Common myeloid progenitor, CD34-positive (primary cell): ENCODE measurements around the gene STARD7.

ENCODE experiments used
- CTCF ChIA-PET: fragments of 350-600 bp; sonication (Branson Sonifier 250); formaldehyde crosslinking; loops from one replicate; lab custom pipeline; 2021; ENCODE audit warnings: antibody characterized with exemption; lab: Charles Lee
- POLR2A ChIA-PET: fragments of 350-600 bp; sonication (Branson Sonifier 250); formaldehyde crosslinking; loops from one replicate; lab custom pipeline; 2021; ENCODE audit warnings: antibody characterized with exemption; lab: Charles Lee
- DNase-seq, 3 donors: peaks; one replicate each; pipeline versions ENCODE4 v3.0.0 to v3.0.0-alpha.2; 2013
- H3K27ac ChIP-seq, 2 experiments: 1 replicate in 1 of 2; 2 replicates in 1 of 2; pipeline ENCODE4 v1.7.0; 2013; ENCODE audit warnings: inconsistent platforms in 2 of 2, low read length in 2 of 2, mild to moderate bottlenecking in 2 of 2, low read depth in 1 of 2, moderate library complexity in 1 of 2; ENCODE audit not compliant: severe bottlenecking in 2 of 2, insufficient read depth in 1 of 2, poor library complexity in 1 of 2
- H3K27me3 ChIP-seq, 5 experiments: replicated peaks in 2 of 5; 1 replicate in 3 of 5; 2 replicates in 2 of 5; pipeline versions ENCODE4 v1.6.1 to v1.7.0; 2013; ENCODE audit warnings: low read length in 4 of 5, mild to moderate bottlenecking in 2 of 5, moderate library complexity in 2 of 5, inconsistent platforms in 1 of 5; ENCODE audit not compliant: insufficient read depth in 5 of 5, control insufficient read depth in 4 of 5
- H3K36me3 ChIP-seq, 4 experiments: 1 replicate in 2 of 4; 2 replicates in 2 of 4; pipeline versions ENCODE4 v1.6.1 to v1.7.0; 2013; ENCODE audit warnings: low read length in 3 of 4, control low read depth in 1 of 4, mild to moderate bottlenecking in 1 of 4; ENCODE audit not compliant: control insufficient read depth in 4 of 4, insufficient read depth in 4 of 4
- H3K4me1 ChIP-seq, 4 experiments: 1 replicate in 3 of 4; 2 replicates in 1 of 4; pipeline versions ENCODE4 v1.6.1 to v1.7.1; 2013; ENCODE audit warnings: low read length in 3 of 4, mild to moderate bottlenecking in 3 of 4, control low read depth in 1 of 4, inconsistent platforms in 1 of 4, moderate library complexity in 1 of 4; ENCODE audit not compliant: control insufficient read depth in 4 of 4, insufficient read depth in 4 of 4; ENCODE audit errors: control extremely low read depth in 1 of 4
- H3K4me3 ChIP-seq, 7 experiments: 1 replicate in 4 of 7; 2 replicates in 3 of 7; pipeline versions ENCODE4 v1.5.1 to v1.7.0; 2013; ENCODE audit warnings: mild to moderate bottlenecking in 7 of 7, low read length in 6 of 7, moderate library complexity in 6 of 7, inconsistent platforms in 2 of 7, low read depth in 2 of 7, control low read depth in 1 of 7; ENCODE audit not compliant: insufficient read depth in 4 of 7, control insufficient read depth in 1 of 7; ENCODE audit errors: extremely low read depth in 1 of 7
- H3K9me3 ChIP-seq, 5 experiments: 1 replicate in 4 of 5; 2 replicates in 1 of 5; pipeline versions ENCODE4 v1.6.1 to v1.7.1; 2013; ENCODE audit warnings: low read length in 4 of 5, mild to moderate bottlenecking in 2 of 5, inconsistent platforms in 1 of 5, low read depth in 1 of 5, moderate library complexity in 1 of 5; ENCODE audit not compliant: control insufficient read depth in 4 of 5, insufficient read depth in 2 of 5; ENCODE audit errors: control extremely low read depth in 1 of 5
- WGBS: methylation state at CpG from one replicate; pipeline ENCODE4 v1.1.5; 2013; ENCODE audit not compliant: insufficient coverage; 5-methylcytosine and 5-hydroxymethylcytosine counted together

STARD7 gene

DNA sequence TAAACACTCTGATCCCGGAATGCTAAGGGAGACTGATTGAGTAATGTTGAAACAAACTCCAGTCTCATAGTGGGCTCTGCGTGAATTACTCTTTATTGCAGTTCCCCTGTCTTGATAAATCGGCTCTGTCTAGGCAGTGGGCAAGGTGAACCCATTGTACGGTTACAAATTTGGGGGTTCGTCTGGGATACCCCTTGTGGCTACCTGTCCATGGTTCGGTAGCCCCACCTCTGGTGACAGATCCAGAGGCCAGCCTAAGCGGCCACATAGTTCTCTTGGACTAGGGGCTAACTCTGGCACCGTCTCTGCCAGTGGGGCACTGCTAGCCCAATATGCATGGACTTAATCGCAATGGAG, 1.1 kb upstream of the STARD7 start:
- Histone ChIP-seq H3K9me3 (no peaks in the 10 kb centered on the region), H3K27ac (peak overlapping the region in 1 of 2 experiments; percentile 84), H3K4me3 (peak overlapping the region in 5 of 7 experiments; percentile 90 to 99 (median 93)), H3K36me3 (peaks cover 0 to 5% (median 1%) of the 10 kb centered on the region in 4 experiments), H3K27me3 (no peaks in the 10 kb centered on the region), H3K4me1 (peaks cover 22 to 41% (median 34%) of the 10 kb centered on the region in 4 experiments)
- CTCF ChIA-PET, result interaction anchor here (1.1 to 1.4 kb wide), 5 partner anchors 9 to 54 kb away, joined by 3 to 4 read pairs (median 3); no protein-coding TSS in a partner anchor
- DNase-seq, result no peak
- WGBS, result 100% methylated on average over 8 of the region's 9 CpGs
- POLR2A ChIA-PET, result interaction anchor here (0.7 to 1.9 kb wide), 3 partner anchors 14 to 49 kb away, joined by 3 to 9 read pairs (median 3); no protein-coding TSS in a partner anchor

DNA sequence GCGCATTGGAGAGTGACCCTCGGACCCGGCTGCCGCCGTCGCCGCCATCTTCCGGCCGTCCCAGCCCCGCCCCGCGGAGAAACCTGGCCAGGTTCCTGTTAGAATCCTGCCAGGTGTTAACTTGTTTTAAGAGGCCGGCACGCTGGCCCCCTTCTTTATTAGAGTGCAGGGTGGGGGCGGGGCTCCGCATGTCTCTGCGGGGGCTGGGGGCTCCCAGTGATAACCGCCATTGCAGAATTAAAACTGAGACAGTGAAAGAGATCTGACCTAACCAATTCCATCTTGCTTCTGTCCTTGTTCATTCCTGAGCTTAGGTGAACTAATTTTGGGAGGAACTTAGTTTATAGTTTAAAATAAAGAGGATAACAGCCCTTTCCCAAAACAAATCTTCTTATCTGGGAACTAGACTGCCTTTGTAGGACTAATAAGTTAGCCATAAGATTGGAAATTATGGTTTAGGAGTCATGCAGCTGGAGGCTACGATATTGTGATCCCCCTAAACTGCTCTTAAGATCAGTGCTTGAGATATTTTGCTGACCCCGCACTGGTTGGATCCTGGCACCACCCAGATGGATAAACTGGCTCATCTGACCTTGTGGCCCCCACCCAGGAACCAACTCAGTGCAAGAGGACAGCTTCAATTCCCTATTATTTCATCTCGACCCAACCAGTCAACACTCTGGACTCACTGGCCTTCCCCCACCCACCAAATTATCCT, 543 bp upstream of the STARD7 start:
- Histone ChIP-seq H3K36me3 (peaks cover 0 to 5% (median 1%) of the 10 kb centered on the region in 4 experiments), H3K9me3 (no peaks in the 10 kb centered on the region), H3K4me1 (peaks cover 23 to 43% (median 38%) of the 10 kb centered on the region in 4 experiments), H3K27me3 (no peaks in the 10 kb centered on the region), H3K27ac (peak overlapping the region; percentile 54 to 84), H3K4me3 (peak overlapping the region; percentile 79 to 99 (median 92))
- CTCF ChIA-PET, result interaction anchor here (1.0 to 1.4 kb wide), 7 partner anchors 8 to 55 kb away, joined by 3 to 5 read pairs (median 4); no protein-coding TSS in a partner anchor
- WGBS, result 13% methylated on average over 14 of the region's 21 CpGs
- POLR2A ChIA-PET, result interaction anchor here (1.3 to 1.9 kb wide), 3 partner anchors 35 to 50 kb away, joined by 3 to 9 read pairs (median 5); no protein-coding TSS in a partner anchor
- no peak for DNase-seq

DNA sequence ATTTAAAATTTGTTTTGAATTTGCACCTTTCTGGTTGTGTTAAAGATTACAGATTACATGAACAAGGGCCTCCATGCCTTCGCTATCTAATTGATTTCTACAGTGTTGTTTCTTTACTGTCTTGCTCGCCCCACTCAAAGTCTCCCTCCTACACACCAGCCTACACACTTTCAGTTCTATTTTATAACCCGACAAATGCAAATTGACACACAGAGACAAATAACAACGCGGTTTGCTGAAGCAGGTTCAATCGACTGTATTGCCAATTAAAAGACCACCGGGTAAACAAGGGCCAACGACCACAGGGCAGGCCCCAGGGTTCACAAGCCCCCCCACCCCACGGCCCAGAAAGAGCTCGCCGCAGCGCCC, 869 bp downstream of the STARD7 start:
- peaks cover 0 to 16% (median 1%) of the 10 kb centered on the region in 4 experiments for H3K36me3 ChIP-seq
- no peaks in the 10 kb centered on the region for H3K9me3 ChIP-seq
- under 1% methylated on average over 11 of the region's 12 CpGs for WGBS
- no peaks in the 10 kb centered on the region for H3K27me3 ChIP-seq
- H3K27ac ChIP-seq, result peak overlapping the region; percentile 48 to 84
- peak in 1 of 3 donors; percentile 16 for DNase-seq
- POLR2A ChIA-PET, result interaction anchor here (1.0 to 1.9 kb wide), 3 partner anchors 33 to 75 kb away, joined by 3 to 9 read pairs (median 5); no protein-coding TSS in a partner anchor
- CTCF ChIA-PET, result interaction anchor here (0.8 to 1.2 kb wide), 4 partner anchors 47 to 59 kb away, joined by 3 to 5 read pairs (median 4); no protein-coding TSS in a partner anchor
- H3K4me1 ChIP-seq, result peaks cover 27 to 57% (median 39%) of the 10 kb centered on the region in 4 experiments
- peak overlapping the region; percentile 79 to 99 (median 92) for H3K4me3 ChIP-seq

GRCh38 chr2:96207073-96207773, 1.4 kb downstream of the STARD7 start:
- DNase-seq, result peak in 1 of 3 donors; percentile 22
- Histone ChIP-seq H3K4me1 (peaks cover 28 to 60% (median 39%) of the 10 kb centered on the region in 4 experiments), H3K9me3 (no peaks in the 10 kb centered on the region), H3K27ac (peak overlapping the region; percentile 48 to 84), H3K36me3 (peaks cover 0 to 17% (median 0%) of the 10 kb centered on the region in 4 experiments), H3K4me3 (peak overlapping the region in 6 of 7 experiments; percentile 79 to 99 (median 92)), H3K27me3 (no peaks in the 10 kb centered on the region)
- POLR2A ChIA-PET, result no interaction called here
- WGBS, result 34% methylated on average over 9 of the region's 11 CpGs
- CTCF ChIA-PET, result interaction anchor here (0.8 to 0.9 kb wide), 2 partner anchors 33 to 60 kb away, joined by 3 read pairs; no protein-coding TSS in a partner anchor

GRCh38 chr2:96205888-96206287, 2.7 kb downstream of the STARD7 start:
- Histone ChIP-seq H3K4me1 (peaks cover 28 to 65% (median 39%) of the 10 kb centered on the region in 4 experiments), H3K9me3 (no peaks in the 10 kb centered on the region), H3K27me3 (no peaks in the 10 kb centered on the region), H3K4me3 (peak overlapping the region in 4 of 7 experiments; percentile 13 to 52 (median 22)), H3K27ac (peak overlapping the region in 1 of 2 experiments; percentile 21), H3K36me3 (peaks cover 0 to 17% (median 0%) of the 10 kb centered on the region in 4 experiments)
- CTCF ChIA-PET, result interaction anchor here (0.9 to 1.8 kb wide), 5 partner anchors 10 to 83 kb away, joined by 3 to 5 read pairs (median 3); no protein-coding TSS in a partner anchor
- no peak for DNase-seq
- POLR2A ChIA-PET, result no interaction called here

GRCh38 chr2:96204836-96205624, 3.6 kb downstream of the STARD7 start:
- peaks cover 28 to 65% (median 37%) of the 10 kb centered on the region in 4 experiments for H3K4me1 ChIP-seq
- H3K27ac ChIP-seq, result peak overlapping the region in 1 of 2 experiments; percentile 7
- ChIA-PET CTCF (interaction anchor here (0.8 to 1.8 kb wide), 7 partner anchors 9 to 82 kb away, joined by 3 to 5 read pairs (median 3); partner anchors contain the start of gene ASTL), POLR2A (no interaction called here)
- peak in 2 of 3 donors; percentile 24 to 36 for DNase-seq
- H3K36me3 ChIP-seq, result peaks cover 0 to 13% (median under 1%) of the 10 kb centered on the region in 4 experiments
- peak overlapping the region in 4 of 7 experiments; percentile 6 to 52 (median 28) for H3K4me3 ChIP-seq
- H3K9me3 ChIP-seq, result no peaks in the 10 kb centered on the region
- 100% methylated on average over 1 of the region's 6 CpGs for WGBS
- H3K27me3 ChIP-seq, result no peaks in the 10 kb centered on the region
